Activated CD4-positive, CD25-positive, alpha-beta regulatory T cell treated with anti-CD3 and anti-CD28 coated beads, Interleukin-2, amount 50 U/mL, for 72 hours (primary cell): ENCODE measurements around the gene CD160.
"Not testable (repeated sequence)": the region's sequence is repeated elsewhere in the genome, so short reads cannot be mapped to it uniquely, and the experiment has no call there.

Source experiments
- DNase-seq: peaks from one replicate; pipeline ENCODE4 v3.0.0; 2021

Gene CD160

GRCh38 chr1:145759721-145760120 is 40.4 kb downstream of the CD160 start:
- DNase-seq, result no peak

GRCh38 chr1:145760395-145760949 is 41.2 kb downstream of the CD160 start:
- not testable (repeated sequence) for DNase-seq

- not testable (repeated sequence) for DNase-seq
Observed at GRCh38 chr1:145761498-145761897, 42.2 kb downstream of the CD160 start.

- DNase-seq, result not testable (repeated sequence)
Observed at GRCh38 chr1:145762001-145762400, 42.7 kb downstream of the CD160 start.

GRCh38 chr1:145764231-145764940 is 45.1 kb downstream of the CD160 start:
- DNase-seq, result not testable (repeated sequence)

GRCh38 chr1:145765127-145765526 is 45.8 kb downstream of the CD160 start:
- not testable (repeated sequence) for DNase-seq

- DNase-seq, result not testable (repeated sequence)
Observed at GRCh38 chr1:145765585-145766360, 46.5 kb downstream of the CD160 start.

GRCh38 chr1:145766926-145767325 is 47.6 kb downstream of the CD160 start:
- DNase-seq, result not testable (repeated sequence)

GRCh38 chr1:145768004-145768403 is 48.7 kb downstream of the CD160 start:
- DNase-seq, result not testable (repeated sequence)

GRCh38 chr1:145771056-145771455 is 51.8 kb downstream of the CD160 start:
- no peak for DNase-seq

GRCh38 chr1:145773423-145773822 is 54.1 kb downstream of the CD160 start:
- no peak for DNase-seq

GRCh38 chr1:145777357-145778145 is 58.3 kb downstream of the CD160 start:
- DNase-seq, result no peak

- no peak for DNase-seq
Observed at GRCh38 chr1:145778146-145778540, 58.8 kb downstream of the CD160 start.

GRCh38 chr1:145782272-145783099 is 63.2 kb downstream of the CD160 start:
- no peak for DNase-seq

GRCh38 chr1:145784409-145784808 is 65.1 kb downstream of the CD160 start:
- no peak for DNase-seq

GRCh38 chr1:145785547-145785946 is 66.2 kb downstream of the CD160 start:
- DNase-seq, result no peak

- DNase-seq, result no peak
Observed at GRCh38 chr1:145786271-145786670, 67.0 kb downstream of the CD160 start.

GRCh38 chr1:145788580-145788979 is 69.3 kb downstream of the CD160 start:
- DNase-seq, result no peak
